GM18907 (cell line): ENCODE data around the gene PRKN.

Experiments used
- ATAC-seq: cut with Tn5 transposase; IDR thresholded peaks from one replicate; pipeline ENCODE4 v1.9.1; 2021; ENCODE audit warnings: mild to moderate bottlenecking, moderate library complexity; ENCODE audit not compliant: unreplicated experiment

The PRKN gene

GRCh38 chr6:162090734-162091133 is 636.8 kb downstream of the PRKN start:
- no peak for ATAC-seq

- no peak for ATAC-seq
Measured at GRCh38 chr6:162088091-162088490, 639.5 kb downstream of the PRKN start.

DNA sequence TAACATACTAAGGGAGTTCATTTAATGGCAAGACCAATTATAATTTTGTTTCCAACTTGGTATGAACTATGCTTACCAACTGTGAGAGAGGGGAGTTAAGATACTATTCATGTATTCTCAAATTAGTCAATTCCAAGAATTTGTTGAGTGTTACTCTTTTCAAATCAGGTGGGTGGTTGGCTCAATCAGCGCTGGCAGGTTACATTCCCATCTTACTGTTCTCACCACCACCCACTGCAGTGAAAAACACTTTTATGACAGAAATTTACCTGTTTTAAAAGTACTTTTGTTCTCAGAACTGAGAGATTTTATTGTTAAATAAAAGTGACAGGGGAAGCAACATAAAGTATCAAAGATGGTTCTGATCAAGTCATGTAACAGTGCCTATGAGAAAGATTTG is 642.0 kb downstream of the PRKN start:
- ATAC-seq: no peak

DNA sequence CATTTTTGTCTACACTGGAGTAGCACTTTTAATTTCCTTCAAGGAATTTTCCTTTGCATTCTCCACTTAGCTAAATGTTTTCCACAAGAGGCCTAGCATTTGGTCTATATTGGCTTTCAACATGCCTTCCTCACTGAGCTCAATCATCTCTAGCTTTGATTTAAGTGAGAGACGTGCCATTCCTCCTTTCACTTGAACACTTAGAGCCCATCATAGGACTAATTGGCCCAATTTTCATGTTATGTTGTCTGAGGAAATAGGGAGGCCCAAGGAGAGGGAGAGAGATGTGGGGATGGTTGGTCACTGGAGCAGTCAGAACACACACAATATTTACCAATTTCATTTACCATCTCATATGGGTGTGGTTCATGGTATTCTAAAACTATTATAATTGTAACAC is 645.0 kb downstream of the PRKN start:
- ATAC-seq: no peak

DNA sequence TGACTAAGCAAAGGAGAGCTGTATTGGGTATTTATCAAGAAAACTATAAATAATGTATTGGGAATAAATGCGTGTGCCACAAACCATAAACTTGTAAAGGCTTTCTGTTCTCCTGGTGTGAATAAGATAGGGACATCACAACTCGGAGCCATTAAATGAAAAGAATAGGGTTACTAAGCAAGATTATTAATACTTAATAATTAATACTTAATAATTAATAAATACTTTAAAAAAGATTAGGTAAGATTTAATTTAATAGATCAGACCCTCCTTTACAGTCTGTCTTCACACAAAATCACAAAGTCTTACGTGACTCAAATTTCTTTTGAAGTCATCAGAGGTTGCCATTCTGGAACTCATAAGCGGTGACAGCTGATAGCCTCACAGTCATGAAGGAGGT is 648.9 kb downstream of the PRKN start:
- ATAC-seq: no peak

DNA sequence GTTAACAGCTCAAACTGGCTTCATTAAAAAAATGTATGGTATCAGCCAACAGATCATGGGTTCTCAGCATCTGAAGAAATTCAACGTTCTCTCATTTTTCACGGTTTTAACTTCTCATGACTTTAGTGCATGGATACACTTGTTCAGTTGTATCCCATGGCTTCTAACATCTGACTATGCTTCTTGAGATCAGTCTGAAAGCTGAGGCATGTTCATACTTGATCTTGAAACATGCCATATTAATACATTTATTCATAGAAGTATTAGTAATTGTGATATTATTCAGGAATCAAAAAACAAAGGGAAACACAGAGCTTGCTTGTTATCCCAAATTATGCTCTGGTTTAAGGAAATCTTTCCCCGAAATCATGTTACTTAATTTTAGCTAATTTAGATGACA is 649.4 kb downstream of the PRKN start:
- no peak for ATAC-seq

GRCh38 chr6:162076816-162077215 is 650.8 kb downstream of the PRKN start:
- no peak for ATAC-seq

GRCh38 chr6:162074641-162075275 is 652.8 kb downstream of the PRKN start:
- ATAC-seq: no peak

DNA sequence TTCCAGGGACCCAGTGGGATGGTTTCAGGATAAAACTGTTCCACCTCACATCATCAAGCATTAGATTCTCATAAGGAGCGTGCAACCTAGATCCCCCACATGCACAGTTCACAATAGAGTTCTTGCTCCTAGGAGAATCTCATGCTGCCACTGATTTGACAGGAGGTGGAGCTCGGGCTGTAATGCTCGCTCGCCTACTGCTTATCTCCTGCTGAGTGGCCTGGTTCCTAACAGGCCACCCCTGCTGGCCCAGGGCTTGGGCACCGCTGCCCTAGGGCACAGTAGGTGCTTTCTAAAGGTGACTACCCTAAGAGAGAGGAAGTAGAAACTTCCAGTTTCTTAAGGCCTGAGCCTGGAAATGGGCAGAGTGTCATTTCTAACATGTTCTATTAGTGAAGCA is 656.9 kb downstream of the PRKN start:
- no peak for ATAC-seq

- no peak for ATAC-seq
Measured at GRCh38 chr6:162069995-162070394, 657.6 kb downstream of the PRKN start.

GRCh38 chr6:162068340-162068739 is 659.2 kb downstream of the PRKN start:
- no peak for ATAC-seq

- ATAC-seq: no peak
Measured at GRCh38 chr6:162063666-162064065, 663.9 kb downstream of the PRKN start.

- ATAC-seq: no peak
Measured at GRCh38 chr6:162058281-162058875, 669.2 kb downstream of the PRKN start.

DNA sequence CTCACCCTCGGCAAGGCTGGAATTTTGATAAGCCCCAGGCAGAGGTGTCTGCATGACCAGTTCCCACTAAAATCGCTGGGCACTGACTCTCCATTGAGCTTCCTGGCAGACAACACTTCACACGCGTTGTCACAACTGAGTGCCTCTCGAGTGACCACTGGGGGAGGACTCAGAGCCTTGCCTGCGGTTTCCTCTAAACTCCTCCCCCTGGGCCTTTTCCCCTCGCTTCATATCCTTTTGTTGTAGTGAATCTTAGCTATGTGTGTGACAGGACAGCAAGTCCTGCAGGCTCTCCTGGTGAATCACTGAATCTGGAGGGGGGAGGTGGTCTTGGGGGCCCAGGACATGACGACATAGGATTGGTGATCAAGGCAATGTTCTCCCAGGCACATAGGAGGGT is 670.8 kb downstream of the PRKN start:
- ATAC-seq: no peak

- no peak for ATAC-seq
Measured at GRCh38 chr6:162056061-162056460, 671.5 kb downstream of the PRKN start.

GRCh38 chr6:162055365-162055764 is 672.2 kb downstream of the PRKN start:
- ATAC-seq: no peak

DNA sequence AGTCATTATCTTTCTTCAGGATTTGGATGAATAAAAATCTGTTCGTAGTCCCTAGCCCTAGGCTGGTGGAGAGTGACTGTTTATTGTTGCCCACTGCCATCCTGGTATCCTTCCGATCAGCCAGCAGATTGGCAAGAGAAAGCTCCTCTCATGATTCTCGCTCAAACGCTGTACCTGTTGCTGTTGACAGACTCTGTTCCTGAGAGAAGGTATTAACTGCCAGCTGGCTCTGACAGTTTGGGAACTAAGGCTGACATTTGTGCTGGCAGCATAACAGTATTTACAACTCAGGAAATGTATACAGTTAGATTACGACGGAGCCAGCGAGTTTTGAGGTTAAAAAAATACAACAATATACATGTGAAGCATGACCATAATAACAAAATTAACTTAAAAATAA is 674.5 kb downstream of the PRKN start:
- no peak for ATAC-seq

- ATAC-seq: no peak
Measured at GRCh38 chr6:162050579-162050978, 677.0 kb downstream of the PRKN start.

- ATAC-seq: no peak
Measured at GRCh38 chr6:162046324-162046723, 681.2 kb downstream of the PRKN start.

DNA sequence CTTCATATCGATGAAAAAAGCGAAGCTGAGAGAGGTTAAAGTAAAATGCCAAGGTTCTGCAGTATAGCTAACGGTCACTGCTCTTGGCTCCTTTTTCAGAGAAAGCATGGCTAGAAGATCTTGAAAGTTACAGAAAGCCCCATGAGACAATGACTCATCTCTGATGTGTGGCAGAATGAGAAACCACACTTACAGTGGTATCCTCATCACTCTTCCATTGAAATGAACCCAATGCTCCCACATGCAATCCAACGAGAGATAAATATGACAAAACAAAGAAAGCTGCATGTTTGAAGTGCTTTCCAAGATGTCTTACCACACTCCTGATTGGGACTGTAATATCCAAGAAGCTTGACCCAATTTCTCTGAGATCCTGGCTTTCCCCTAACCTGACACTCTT is 694.9 kb downstream of the PRKN start:
- ATAC-seq: no peak

DNA sequence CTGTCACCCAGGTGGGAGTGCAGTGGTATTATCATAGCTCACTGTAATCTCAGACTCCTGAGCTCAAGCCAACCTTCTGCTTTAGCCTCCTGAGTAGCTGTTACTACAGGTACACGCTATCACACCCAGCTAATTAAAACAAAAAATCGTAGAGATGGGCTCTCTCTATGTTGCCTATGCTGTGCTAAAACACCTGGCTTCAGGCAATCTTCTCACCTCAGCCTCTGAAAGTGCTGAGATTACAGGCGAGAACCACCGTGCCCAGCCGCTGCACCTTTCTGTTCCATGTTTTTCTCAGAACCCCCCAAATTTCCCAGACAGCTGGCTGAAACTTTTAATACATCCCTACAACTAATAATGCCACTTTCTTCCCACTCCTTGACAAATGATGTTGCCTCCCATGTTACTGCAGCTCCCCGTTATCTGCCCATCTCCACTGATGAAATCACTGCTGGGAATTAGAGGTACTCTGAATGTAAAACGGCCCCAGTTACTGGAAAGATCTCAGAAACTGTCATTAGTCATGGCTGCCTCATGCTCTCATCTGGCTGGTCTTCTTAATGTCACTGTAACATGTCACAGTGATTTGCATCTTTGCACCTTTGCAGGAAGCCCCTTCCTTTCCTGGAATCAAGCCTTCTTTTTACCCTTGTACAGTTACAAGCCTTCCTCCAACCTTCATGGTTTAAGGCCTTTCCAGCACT is 697.5 kb downstream of the PRKN start:
- ATAC-seq: no peak

DNA sequence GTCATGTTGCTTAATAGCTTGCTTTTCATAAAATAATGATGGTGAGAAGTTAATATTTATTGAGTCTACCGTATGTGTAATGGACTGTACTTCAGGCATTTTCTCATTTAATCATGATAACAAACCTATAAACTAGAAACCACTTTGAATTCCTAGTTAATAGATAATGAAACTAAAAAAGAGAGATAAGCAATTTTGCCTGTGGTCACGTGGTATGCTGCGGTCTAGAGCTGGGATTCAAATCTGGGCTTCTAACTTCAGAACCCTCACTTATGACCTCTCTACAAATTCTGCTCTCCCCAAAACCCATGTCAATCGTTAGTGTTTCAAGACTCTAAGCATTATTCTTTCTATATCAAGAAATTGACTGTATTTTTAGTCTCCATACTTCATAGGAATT is 700.7 kb downstream of the PRKN start:
- no peak for ATAC-seq
